Endodermal cell (in vitro differentiated cells): ENCODE results near the gene MELTF. TPM values are rescaled to one million over a fixed set of nuclear protein-coding genes. Genes with fewer than 3 reads are reported as not detected.

Experiments
- DNase-seq: peaks from one replicate; pipeline ENCODE4 v3.0.0-alpha.2; 2017
- H3K27ac ChIP-seq: 2 replicates; pipeline ENCODE4 v1.5.1; 2013; ENCODE audit warnings: mild to moderate bottlenecking, low read depth, low read length, moderate library complexity
- H3K27me3 ChIP-seq: 2 replicates; pipeline ENCODE4 v1.6.1; 2013; ENCODE audit warnings: mild to moderate bottlenecking, low read length, moderate library complexity; ENCODE audit not compliant: insufficient read depth, control insufficient read depth, poor library complexity, severe bottlenecking
- H3K36me3 ChIP-seq: 2 replicates; pipeline ENCODE4 v1.7.0; 2013; ENCODE audit warnings: mild to moderate bottlenecking, low read length, moderate library complexity; ENCODE audit not compliant: control insufficient read depth, insufficient read depth
- H3K4me1 ChIP-seq: one replicate; pipeline ENCODE4 v1.7.0; 2013; ENCODE audit warnings: low read length; ENCODE audit not compliant: control insufficient read depth, insufficient read depth
- H3K4me3 ChIP-seq: 2 replicates; pipeline ENCODE4 v1.5.1; 2013; ENCODE audit warnings: mild to moderate bottlenecking, low read length, moderate library complexity
- H3K9ac ChIP-seq: 2 replicates; pipeline ENCODE4 v1.6.1; 2013; ENCODE audit warnings: mild to moderate bottlenecking, low read length, moderate library complexity; ENCODE audit not compliant: poor library complexity, severe bottlenecking; ENCODE audit errors: extremely low read depth
- H3K9me3 ChIP-seq: 2 replicates; pipeline ENCODE4 v1.6.1; 2013; ENCODE audit warnings: mild to moderate bottlenecking, low read length, moderate library complexity; ENCODE audit not compliant: control insufficient read depth
- H3K27ac Mint-ChIP-seq: 2 replicates; pipeline ENCODE4 v1.8.0; 2020; ENCODE audit warnings: mixed read lengths
- H3K27me3 Mint-ChIP-seq: 2 replicates; pipeline ENCODE4 v1.8.0; 2021; ENCODE audit warnings: mild to moderate bottlenecking, mixed read lengths; ENCODE audit not compliant: insufficient read depth
- H3K36me3 Mint-ChIP-seq: 2 replicates; pipeline ENCODE4 v1.8.0; 2020; ENCODE audit warnings: low read depth, mixed read lengths
- H3K4me1 Mint-ChIP-seq: 2 replicates; pipeline ENCODE4 v1.8.0; 2020; ENCODE audit warnings: mixed read lengths
- H3K4me3 Mint-ChIP-seq: 2 replicates; pipeline ENCODE4 v1.8.0; 2020; ENCODE audit warnings: mild to moderate bottlenecking, moderate library complexity, mixed read lengths
- H3K9me3 Mint-ChIP-seq: 2 replicates; pipeline ENCODE4 v1.8.0; 2020; ENCODE audit warnings: mild to moderate bottlenecking, mixed read lengths
- WGBS, 2 experiments: methylation state at CpG; one replicate each; pipeline versions ENCODE4 v1.1.5 to v1.1.7; 2013; ENCODE audit warnings: missing lambda C conversion rate in 2 of 2, mixed read lengths in 1 of 2; ENCODE audit not compliant: insufficient coverage in 1 of 2, insufficient read length in 1 of 2; 5-methylcytosine and 5-hydroxymethylcytosine counted together
- total RNA-seq, 2 donors: library from RNA; stranded (reverse); fragmentation: NEBNext Ultra II Directional in 1 of 2; extraction: Animal tissue kit (Norgen Biotek cat#: 25700) in 1 of 2; gene quantifications; 2 replicates in 1 of 2; 3 replicates in 1 of 2; pipeline ENCODE4 v1.2.1, GENCODE V29; 2021
- TF ChIP-seq, protein P1 (sequence below): fragments of 200-600 bp; sonication (generic); conservative IDR thresholded peaks from 2 replicates; pipeline ENCODE4 v1.5.0; 2021; ENCODE audit warnings: antibody characterized with exemption, mild to moderate bottlenecking

Gene MELTF
- total RNA-seq, 2 donors from 2014 or later: 11.3 to 15.1 TPM

GRCh38 chr3:197027896-197028727 is 1.5 kb downstream of the MELTF start:
- Histone ChIP-seq H3K9me3 (no peaks in the 10 kb centered on the region), H3K4me3 (no peak overlapping the region), H3K27ac (no peak overlapping the region), H3K36me3 (no peaks in the 10 kb centered on the region), H3K27me3 (peaks cover 18% of the 10 kb centered on the region), H3K4me1 (peaks cover 6% of the 10 kb centered on the region), H3K9ac (no peak overlapping the region)
- DNase-seq: peak; percentile 52
- TF ChIP-seq, protein P1, sequence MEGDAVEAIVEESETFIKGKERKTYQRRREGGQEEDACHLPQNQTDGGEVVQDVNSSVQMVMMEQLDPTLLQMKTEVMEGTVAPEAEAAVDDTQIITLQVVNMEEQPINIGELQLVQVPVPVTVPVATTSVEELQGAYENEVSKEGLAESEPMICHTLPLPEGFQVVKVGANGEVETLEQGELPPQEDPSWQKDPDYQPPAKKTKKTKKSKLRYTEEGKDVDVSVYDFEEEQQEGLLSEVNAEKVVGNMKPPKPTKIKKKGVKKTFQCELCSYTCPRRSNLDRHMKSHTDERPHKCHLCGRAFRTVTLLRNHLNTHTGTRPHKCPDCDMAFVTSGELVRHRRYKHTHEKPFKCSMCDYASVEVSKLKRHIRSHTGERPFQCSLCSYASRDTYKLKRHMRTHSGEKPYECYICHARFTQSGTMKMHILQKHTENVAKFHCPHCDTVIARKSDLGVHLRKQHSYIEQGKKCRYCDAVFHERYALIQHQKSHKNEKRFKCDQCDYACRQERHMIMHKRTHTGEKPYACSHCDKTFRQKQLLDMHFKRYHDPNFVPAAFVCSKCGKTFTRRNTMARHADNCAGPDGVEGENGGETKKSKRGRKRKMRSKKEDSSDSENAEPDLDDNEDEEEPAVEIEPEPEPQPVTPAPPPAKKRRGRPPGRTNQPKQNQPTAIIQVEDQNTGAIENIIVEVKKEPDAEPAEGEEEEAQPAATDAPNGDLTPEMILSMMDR: no peak
- Mint-ChIP-seq H3K36me3 (peaks cover 5% of the 10 kb centered on the region), H3K9me3 (no peaks in the 10 kb centered on the region), H3K27ac (no peak overlapping the region), H3K4me3 (peak overlapping the region; percentile 63), H3K27me3 (peaks cover 41% of the 10 kb centered on the region), H3K4me1 (peaks cover 11% of the 10 kb centered on the region)
- 92 to 93% methylated on average over 13 to 22 of the region's 22 CpGs for WGBS, 2 experiments

DNA sequence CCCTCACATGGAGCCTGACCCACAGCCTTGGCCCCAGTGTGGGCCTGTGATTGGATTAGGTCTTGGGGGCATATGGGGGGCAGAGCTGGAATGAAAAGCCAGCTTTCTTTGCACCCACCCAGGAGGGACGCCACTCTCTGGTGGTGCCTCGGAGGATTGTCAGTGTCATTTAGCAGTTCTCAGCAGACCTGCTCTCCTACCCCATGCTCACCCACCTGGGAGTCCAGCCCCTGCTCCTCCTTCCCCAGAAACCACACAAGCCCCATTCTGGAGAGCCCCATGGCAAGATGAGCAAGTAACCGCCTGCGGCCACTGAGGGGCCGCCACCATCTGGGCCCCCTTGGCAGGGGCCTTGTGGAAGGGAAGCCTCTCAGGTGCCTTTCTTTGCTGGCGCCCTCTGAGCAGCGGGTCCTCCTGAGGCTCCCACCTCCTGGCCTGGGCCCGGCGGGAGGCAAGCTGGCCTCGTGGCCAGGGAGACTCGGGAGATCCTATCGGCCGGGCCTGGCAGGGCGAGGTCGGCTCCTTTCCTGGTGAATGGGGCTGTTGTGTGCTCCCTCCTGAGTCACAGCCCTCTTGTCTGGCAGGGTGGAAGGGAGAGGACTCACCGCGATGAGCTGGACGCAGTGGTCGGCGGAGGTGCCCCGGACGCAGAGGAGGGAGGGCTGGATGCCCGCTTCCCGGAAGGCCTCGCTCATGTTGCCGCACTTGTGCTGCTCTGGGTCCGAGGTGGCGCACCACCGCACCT is 2.3 kb downstream of the MELTF start:
- DNase-seq: peak; percentile 52
- H3K9me3 ChIP-seq: no peaks in the 10 kb centered on the region
- TF ChIP-seq, protein P1: no peak
- peaks cover 38% of the 10 kb centered on the region for H3K27me3 Mint-ChIP-seq
- no peaks in the 10 kb centered on the region for H3K9me3 Mint-ChIP-seq
- no peak overlapping the region for H3K4me3 ChIP-seq
- peaks cover 5% of the 10 kb centered on the region for H3K36me3 Mint-ChIP-seq
- 92 to 94% methylated on average over 14 to 29 of the region's 29 CpGs for WGBS, 2 experiments
- no peak overlapping the region for H3K9ac ChIP-seq
- H3K36me3 ChIP-seq: no peaks in the 10 kb centered on the region
- H3K27ac Mint-ChIP-seq: no peak overlapping the region
- peaks cover 19% of the 10 kb centered on the region for H3K4me1 Mint-ChIP-seq
- no peak overlapping the region for H3K4me3 Mint-ChIP-seq
- H3K27ac ChIP-seq: no peak overlapping the region
- peaks cover 18% of the 10 kb centered on the region for H3K27me3 ChIP-seq
- H3K4me1 ChIP-seq: peaks cover 6% of the 10 kb centered on the region

GRCh38 chr3:197026481-197026866 is 3.1 kb downstream of the MELTF start:
- 92 to 93% methylated on average over 7 to 9 of the region's 9 CpGs for WGBS, 2 experiments
- no peak overlapping the region for H3K4me3 Mint-ChIP-seq
- Histone ChIP-seq H3K9me3 (no peaks in the 10 kb centered on the region), H3K27me3 (peaks cover 18% of the 10 kb centered on the region), H3K4me3 (no peak overlapping the region), H3K36me3 (no peaks in the 10 kb centered on the region), H3K27ac (no peak overlapping the region), H3K4me1 (peaks cover 3% of the 10 kb centered on the region), H3K9ac (no peak overlapping the region)
- H3K4me1 Mint-ChIP-seq: peaks cover 23% of the 10 kb centered on the region
- DNase-seq: peak; percentile 42
- H3K36me3 Mint-ChIP-seq: peaks cover 5% of the 10 kb centered on the region
- TF ChIP-seq, protein P1: no peak
- peaks cover 31% of the 10 kb centered on the region for H3K27me3 Mint-ChIP-seq
- H3K27ac Mint-ChIP-seq: no peak overlapping the region
- H3K9me3 Mint-ChIP-seq: no peaks in the 10 kb centered on the region
